ENCODE data around the gene UBE2S.

Gene UBE2S

DNA sequence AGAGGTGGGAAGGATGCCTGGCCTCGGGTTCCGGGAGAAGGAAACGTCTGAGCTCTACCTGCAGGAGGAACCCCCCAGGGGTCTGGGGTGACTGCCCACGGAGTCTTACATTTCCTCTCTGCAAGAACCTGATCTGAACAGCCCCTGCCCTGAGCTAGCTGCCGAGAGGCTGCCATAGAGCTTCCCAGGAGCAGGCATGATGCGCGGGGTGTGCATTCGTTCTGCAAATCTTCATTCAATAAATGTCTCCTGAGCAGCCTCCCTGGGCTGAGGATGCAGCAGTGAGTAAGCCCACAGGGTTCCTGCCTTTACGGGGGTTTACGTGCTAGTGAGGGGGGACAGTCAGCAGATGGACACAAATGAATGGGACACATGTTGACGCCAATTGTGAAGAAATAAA, 37.1 kb upstream of the UBE2S start:
- in situ Hi-C loops (cut with HindIII; ENCODE audit: low sequenced_read_pairs), result no loop called here
- no peak for DNase-seq (ENCODE audit: low read depth)
- no peak overlapping the region for H3K4me3 ChIP-seq (ENCODE audit: low read depth, low read length)
- TF ChIP-seq, protein P1, sequence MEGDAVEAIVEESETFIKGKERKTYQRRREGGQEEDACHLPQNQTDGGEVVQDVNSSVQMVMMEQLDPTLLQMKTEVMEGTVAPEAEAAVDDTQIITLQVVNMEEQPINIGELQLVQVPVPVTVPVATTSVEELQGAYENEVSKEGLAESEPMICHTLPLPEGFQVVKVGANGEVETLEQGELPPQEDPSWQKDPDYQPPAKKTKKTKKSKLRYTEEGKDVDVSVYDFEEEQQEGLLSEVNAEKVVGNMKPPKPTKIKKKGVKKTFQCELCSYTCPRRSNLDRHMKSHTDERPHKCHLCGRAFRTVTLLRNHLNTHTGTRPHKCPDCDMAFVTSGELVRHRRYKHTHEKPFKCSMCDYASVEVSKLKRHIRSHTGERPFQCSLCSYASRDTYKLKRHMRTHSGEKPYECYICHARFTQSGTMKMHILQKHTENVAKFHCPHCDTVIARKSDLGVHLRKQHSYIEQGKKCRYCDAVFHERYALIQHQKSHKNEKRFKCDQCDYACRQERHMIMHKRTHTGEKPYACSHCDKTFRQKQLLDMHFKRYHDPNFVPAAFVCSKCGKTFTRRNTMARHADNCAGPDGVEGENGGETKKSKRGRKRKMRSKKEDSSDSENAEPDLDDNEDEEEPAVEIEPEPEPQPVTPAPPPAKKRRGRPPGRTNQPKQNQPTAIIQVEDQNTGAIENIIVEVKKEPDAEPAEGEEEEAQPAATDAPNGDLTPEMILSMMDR (IDR thresholded peaks at IDR 0.05; ENCODE audit: low read depth, low read length, missing control alignments), result no peak

DNA sequence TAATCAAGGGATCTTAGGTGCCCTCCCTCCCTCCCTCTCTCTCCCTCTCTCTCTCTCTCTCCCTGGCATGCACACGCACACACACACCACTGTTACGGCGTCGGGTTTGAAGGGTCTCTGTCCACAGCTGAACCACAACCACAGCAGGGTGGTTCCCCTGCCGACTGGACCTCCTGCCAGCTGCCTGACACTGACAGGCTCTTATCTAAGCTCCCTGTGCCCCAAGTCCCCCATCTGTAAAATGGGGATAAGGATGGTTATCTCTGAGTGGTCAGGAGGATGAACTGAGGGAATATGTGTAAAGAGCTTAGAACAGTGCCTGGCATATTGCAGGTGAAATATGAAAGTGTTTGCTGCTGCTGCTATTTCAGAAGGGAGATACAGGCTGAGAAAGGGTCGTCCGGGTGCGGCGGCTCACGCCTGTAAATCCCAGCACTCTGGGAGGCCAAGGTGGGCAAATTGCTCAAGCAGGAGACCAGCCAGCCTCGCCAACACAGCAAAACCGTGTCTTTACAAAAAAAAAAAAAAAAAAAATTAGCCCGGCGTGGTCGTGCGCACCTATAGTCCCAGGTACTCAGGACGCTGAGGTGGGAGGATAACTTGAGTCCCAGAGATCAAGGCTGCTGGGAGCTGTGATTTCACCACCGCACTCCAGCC, 36.4 kb upstream of the UBE2S start:
- TF ChIP-seq, protein P1 (IDR thresholded peaks at IDR 0.05; ENCODE audit: low read depth, low read length, missing control alignments), result no peak
- DNase-seq (ENCODE audit: low read depth), result no peak
- in situ Hi-C loops (cut with HindIII; ENCODE audit: low sequenced_read_pairs), result no loop called here
- no peak overlapping the region for H3K4me3 ChIP-seq (ENCODE audit: low read depth, low read length)

DNA sequence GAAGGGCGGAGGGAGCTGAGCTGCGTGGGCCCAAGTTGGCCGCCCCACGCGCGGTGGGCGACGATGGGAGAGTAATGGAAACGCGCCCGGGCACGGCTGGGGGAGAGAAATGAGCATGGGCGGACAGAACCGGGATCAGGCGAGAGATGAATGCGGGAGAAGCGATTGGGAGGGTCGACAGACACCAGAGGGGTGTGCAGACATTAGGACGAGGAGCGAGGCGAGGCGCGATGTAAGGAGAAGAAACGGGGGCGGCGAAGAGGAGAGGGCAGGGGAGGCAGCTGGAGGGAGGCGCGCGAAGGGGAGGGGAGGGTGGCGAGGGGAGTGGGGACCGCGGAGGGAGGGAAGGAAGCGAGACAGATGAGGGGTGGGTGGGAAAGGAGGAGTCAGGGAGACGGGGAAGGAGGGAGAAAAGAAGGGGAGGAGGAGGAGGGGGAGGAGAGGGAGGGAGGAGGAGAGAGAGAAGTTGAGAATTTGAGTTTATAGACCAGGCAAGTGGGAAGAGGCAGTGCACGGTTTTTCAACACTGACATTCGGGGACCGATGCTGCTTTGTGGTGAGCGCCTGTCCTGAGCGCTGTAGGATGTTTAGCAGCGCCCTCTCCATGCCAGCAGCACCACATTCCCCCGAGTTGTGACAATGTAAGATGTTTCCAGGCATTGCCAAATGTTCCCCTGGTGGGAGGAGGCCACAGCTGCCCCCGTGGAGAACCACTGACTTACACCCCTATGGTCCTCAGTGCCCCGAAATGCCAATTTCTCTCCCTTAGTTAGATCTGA, 35.6 kb upstream of the UBE2S start, which contains the start of gene SHISA7:
SHISA7 (minus strand) TSS at position 256 of the 779 bp plus-strand sequence. CDS start 437 bp downstream, outside the sequence.
- DNase-seq (ENCODE audit: low read depth), result no peak
- in situ Hi-C loops (cut with HindIII; ENCODE audit: low sequenced_read_pairs), result no loop called here
- H3K4me3 ChIP-seq (ENCODE audit: low read depth, low read length), result no peak within 1 kb of the TSS
- TF ChIP-seq, protein P1 (IDR thresholded peaks at IDR 0.05; ENCODE audit: low read depth, low read length, missing control alignments), result no peak

DNA sequence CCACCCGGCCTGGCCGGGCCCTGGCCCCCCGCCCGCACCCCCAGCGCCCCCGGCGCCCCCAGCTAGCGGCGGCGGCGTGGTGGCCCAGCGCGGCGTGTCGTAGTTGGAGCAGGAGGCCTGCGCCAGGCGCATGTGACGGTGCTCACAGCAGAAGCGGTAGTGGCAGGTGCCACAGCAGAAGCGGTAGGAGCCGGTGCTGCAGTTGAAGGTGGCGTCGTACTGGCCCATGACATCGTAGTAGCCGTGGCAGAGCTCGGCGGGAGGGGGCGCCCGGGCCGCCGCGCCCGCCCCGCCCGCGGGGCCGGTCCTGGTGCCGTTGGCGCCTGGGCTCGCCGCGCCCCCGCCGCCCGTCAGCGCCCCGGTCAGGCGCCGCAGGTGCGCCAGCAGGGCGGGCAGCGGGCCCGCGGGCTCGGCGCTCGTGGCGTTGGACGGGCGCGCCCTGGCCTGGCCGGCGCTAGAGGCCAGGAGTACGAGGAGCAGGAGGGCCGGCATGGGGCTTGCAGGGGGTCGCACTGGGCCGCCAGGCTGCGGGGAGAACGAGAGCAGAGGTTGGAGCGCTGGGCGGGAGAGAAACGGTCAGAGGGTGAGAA, 34.9 kb upstream of the UBE2S start:
- TF ChIP-seq, protein P1 (IDR thresholded peaks at IDR 0.05; ENCODE audit: low read depth, low read length, missing control alignments), result no peak
- no peak overlapping the region for H3K4me3 ChIP-seq (ENCODE audit: low read depth, low read length)
- in situ Hi-C loops (cut with HindIII; ENCODE audit: low sequenced_read_pairs), result no loop called here
- DNase-seq (ENCODE audit: low read depth), result no peak

GRCh38 chr19:55441692-55442321, 34.2 kb upstream of the UBE2S start:
- in situ Hi-C loops (cut with HindIII; ENCODE audit: low sequenced_read_pairs), result no loop called here
- no peak overlapping the region for H3K4me3 ChIP-seq (ENCODE audit: low read depth, low read length)
- no peak for DNase-seq (ENCODE audit: low read depth)
- TF ChIP-seq, protein P1 (IDR thresholded peaks at IDR 0.05; ENCODE audit: low read depth, low read length, missing control alignments), result no peak

DNA sequence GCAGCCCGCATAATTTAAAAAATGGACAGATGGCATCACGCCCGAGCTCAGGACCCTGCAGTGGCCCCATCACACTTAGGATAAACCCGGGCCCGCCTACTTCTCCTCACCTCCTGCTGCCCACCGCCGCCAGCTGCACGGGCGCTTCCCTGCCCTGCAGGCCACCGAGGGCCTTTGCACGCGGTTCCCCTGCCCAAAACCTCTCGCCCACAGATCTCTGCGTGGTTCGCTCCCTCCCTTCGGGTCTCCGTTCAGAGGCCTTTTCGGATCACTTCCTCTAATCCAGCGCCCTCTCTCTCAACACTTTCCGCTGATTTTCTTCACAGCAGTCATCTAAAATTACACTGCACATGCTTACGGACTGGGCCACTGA, 33.7 kb upstream of the UBE2S start:
- no peak for DNase-seq (ENCODE audit: low read depth)
- no peak overlapping the region for H3K4me3 ChIP-seq (ENCODE audit: low read depth, low read length)
- TF ChIP-seq, protein P1 (IDR thresholded peaks at IDR 0.05; ENCODE audit: low read depth, low read length, missing control alignments), result no peak
- in situ Hi-C loops (cut with HindIII; ENCODE audit: low sequenced_read_pairs), result no loop called here
